Thyroid gland (tissue), 4 donors: ENCODE results near the gene NEMP1.

Experiments used
- POLR2A ChIP-seq, 2 donors: fragments of 450-650 bp; IDR thresholded peaks; one replicate each; pipeline ENCODE4 v1.6.1; 2017; ENCODE audit warnings: antibody characterized with exemption in 2 of 2, mild to moderate bottlenecking in 2 of 2, moderate library complexity in 1 of 2
- TF ChIP-seq, protein P1 (sequence below), 6 experiments: fragments of 200-600 bp in 3 of 6; fragments of 450-650 bp in 3 of 6; sonication (generic) in 3 of 6; IDR thresholded peaks; one replicate each; pipeline ENCODE4 v1.5.1; 2016 to 2019; ENCODE audit warnings: antibody characterized with exemption in 6 of 6, mild to moderate bottlenecking in 2 of 6, inconsistent platforms in 1 of 6, moderate library complexity in 1 of 6

DNA sequence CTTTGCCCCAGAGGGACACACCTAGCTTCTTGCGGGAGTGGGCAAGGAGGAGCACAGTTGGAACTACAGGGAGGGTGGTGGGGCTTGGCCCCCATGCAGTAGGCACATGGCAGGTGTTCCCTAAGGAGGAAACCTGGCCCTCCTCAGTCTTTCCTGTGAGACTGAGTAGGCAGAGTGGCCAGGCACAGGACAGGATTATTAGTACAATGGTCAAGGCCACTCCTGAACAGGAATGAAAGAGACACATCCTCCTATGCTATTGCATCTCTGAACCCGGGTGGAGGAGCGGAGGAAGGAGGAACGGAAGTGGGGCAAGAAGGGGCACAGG lies 29.5 kb downstream of the NEMP1 start:
- TF ChIP-seq POLR2A (IDR thresholded peaks at IDR 0.05) = no peak
- TF ChIP-seq, protein P1, sequence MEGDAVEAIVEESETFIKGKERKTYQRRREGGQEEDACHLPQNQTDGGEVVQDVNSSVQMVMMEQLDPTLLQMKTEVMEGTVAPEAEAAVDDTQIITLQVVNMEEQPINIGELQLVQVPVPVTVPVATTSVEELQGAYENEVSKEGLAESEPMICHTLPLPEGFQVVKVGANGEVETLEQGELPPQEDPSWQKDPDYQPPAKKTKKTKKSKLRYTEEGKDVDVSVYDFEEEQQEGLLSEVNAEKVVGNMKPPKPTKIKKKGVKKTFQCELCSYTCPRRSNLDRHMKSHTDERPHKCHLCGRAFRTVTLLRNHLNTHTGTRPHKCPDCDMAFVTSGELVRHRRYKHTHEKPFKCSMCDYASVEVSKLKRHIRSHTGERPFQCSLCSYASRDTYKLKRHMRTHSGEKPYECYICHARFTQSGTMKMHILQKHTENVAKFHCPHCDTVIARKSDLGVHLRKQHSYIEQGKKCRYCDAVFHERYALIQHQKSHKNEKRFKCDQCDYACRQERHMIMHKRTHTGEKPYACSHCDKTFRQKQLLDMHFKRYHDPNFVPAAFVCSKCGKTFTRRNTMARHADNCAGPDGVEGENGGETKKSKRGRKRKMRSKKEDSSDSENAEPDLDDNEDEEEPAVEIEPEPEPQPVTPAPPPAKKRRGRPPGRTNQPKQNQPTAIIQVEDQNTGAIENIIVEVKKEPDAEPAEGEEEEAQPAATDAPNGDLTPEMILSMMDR (IDR thresholded peaks at IDR 0.05) = no peak
